ENCODE measurements around the gene CNTNAP2.
A peak's percentile ranks its signal among the peaks of the same experiment; 100 is the strongest.

CNTNAP2 gene

DNA sequence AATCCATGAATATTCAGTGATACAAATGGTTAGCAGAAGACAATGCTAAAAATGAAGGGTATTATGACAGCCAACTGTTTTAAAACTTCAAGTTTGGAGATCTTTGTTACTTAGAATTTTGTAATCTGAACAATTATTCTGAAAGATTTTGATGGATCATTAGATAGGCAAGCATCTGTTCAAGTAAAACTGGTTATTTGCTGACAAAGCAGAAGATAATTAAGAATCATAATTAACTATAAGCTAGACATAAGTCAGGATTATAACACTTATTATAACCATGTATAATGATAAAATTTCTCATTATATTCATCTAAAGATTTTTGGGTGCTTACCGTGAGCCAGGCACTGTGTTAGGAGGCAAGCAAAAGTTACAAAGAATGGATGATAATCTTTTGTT, 1145.1 kb downstream of the CNTNAP2 start:
- DNase-seq (ENCODE audit: low spot score) = no peak

DNA sequence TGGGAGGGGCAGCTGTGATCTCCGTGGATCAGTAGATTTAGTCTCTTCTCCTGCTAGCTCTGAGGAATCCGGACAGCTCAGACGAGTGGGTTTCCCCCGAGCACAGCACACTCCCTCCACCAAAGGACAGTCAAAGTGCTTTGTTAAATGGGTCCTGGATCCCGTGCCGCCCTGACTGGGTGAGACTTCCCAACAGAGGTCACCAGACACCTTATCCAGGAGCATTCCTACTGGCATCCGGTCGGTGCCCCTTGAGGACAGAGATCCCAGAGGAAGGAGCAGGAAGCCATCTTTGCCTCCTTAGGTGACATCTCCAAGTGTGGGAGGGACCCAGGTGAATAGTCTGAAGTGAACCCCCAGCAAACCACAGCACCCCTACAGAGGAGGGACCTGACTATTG, 1148.9 kb downstream of the CNTNAP2 start:
- DNase-seq (ENCODE audit: low spot score) = no peak

DNA sequence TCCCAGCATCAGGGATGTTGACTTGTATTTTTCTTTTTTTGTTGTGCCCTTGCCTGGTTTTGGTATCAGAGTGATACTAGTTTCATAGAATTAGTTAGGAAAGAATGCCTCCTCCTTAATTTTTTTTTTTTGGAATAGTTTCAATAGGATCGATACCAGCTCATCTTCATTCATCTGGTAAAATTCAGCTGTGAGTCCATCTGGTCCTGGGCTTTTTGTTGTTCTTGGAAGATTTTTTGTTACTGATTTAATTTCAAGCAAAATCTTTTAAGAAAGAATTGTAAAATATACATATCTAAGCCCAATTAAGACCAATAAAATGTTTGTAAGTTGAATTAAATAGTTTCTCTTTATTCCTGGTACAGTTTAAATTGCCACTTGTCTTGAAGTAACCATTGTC, 1159.5 kb downstream of the CNTNAP2 start:
- DNase-seq (ENCODE audit: low spot score) = no peak

DNA sequence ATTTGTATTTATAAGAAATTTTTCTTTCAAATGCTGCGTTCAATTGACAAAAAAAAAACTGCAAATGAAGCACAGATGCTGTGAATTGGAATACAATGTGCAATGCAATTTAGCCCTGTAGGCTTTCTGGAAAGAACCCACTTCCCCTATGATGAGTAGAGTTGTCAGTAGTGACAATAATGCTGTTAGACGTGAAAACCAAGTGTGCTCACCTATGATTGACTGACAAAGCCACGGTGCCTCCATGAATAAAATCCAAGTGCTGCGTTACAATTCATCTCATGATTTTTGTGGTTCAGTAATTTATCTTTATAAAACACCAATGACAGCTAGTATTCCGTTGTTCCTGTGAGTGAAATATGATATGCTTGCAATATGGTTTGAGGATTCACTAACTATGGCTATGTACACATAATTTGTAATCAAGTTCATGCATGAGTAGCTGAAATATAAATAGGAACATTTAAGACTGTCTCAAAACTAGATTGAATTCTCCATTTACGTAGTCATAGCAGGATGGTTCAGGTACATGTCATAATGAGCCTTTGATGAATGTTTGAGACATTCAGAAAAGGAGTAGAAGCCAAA, 1160.3 kb downstream of the CNTNAP2 start:
- DNase-seq (ENCODE audit: low spot score) = no peak

DNA sequence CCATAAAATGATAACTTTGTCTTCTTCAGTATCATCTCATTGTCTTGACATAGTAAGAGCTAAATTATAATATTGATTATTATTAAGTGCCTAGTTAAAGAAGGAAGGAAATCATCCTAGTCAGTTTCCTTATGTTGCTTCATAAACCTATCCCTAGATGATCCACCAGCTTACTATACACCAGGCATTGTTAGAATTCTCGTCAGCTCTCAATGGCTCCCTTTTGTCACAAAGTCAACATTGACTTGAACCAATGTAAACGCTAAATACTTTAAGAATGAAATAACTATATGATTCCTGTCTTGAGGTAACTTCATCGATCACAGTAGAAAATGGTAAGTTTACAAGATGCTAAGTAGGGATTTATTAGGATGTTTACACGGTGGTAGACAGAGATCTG, 1162.9 kb downstream of the CNTNAP2 start:
- DNase-seq (ENCODE audit: low spot score) = no peak

DNA sequence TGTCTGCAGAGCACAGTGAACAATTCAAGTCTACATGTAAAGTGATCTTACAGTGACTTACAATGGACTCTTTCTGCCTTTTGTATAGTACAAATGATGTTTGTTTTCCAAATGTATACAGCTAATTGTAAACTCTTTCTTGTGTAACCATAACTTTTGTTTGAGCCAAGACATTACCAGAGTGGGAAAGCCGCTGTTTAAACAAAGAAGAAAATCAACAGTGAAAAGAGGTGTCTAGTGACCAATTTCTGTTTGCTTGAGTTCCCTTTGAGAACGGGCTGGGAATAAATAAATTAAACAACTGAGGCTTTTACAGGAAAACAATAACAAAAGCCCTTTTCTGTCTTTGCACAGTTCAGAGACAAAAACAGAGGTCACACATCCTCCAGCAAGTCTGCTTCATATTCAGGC, 1163.4 kb downstream of the CNTNAP2 start:
- DNase-seq (ENCODE audit: low spot score) = no peak

DNA sequence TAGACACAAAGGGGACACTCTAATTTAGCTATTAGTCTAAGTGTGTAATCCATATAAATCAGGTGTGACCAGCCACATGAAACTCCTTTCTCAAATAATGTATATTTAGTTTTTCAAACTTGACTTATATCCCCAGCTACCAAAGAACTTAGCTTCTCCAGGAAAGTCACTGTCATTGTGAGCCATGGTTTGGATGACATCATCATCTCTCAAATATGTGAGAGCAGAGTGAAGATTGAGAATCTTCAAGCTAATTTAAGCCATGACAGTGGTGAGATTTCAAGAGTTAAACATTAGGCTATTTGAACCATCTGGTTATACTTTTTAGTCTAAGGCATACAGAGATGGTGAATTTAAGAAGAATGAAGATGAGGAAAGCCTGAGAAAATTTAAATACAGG, 1165.6 kb downstream of the CNTNAP2 start:
- DNase-seq (ENCODE audit: low spot score) = no peak

DNA sequence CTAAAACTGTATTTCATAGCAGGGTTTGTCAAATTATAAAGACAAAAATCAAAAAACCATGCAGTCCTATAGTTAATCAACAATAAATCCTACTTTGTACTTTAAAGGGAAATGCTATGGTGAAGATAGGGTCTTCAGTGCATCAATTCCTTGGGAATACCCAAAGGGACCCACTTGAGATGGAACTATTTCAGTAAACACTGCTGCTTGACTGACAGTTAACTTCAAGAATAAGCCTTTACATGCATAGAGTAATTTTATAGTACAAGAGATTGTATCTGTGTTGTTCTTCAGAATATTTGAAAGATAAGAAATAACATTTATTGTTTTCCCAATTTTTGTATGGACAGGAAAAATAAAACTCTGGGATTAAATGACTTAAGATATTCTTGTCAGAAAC, 1179.6 kb downstream of the CNTNAP2 start:
- DNase-seq (ENCODE audit: low spot score) = no peak

DNA sequence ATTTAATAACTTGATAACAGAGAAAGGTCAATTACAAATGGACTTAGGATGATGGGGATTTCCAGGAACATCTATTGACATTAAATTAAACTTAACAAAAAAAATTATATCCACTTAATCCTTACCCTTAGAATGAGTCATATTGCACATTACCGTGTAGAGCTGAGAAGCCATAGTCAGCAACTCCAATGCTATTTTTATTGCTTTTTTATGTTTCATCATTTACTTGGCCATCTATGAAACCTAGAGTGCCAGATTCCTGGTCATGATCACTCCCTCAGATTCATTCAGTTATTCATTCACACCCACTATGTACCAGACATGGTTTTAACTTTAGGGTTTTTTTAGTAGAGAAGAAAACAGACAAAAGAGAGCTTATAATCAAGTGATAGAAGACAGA, 1180.4 kb downstream of the CNTNAP2 start:
- DNase-seq (ENCODE audit: low spot score) = no peak

DNA sequence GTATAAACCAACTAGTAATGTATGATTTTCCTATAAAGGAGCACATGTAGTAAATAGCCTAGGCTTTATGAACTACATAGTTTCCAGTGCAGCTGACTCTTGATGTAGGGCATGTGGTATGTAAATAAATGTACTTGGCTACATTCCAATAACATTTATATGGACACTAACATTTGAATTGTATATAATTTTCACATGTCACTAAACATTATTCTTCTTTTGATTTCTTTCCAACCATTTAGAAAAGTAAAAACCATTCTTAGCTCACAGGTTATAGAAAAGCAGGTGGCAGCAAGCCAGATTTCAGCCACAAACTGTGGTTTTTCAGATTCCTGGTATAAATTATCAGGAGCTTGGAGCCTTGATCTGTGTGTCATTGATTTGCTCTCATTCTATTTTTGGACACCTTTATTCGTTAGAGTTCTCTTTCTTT, 1182.0 kb downstream of the CNTNAP2 start:
- no peak for DNase-seq (ENCODE audit: low spot score)

DNA sequence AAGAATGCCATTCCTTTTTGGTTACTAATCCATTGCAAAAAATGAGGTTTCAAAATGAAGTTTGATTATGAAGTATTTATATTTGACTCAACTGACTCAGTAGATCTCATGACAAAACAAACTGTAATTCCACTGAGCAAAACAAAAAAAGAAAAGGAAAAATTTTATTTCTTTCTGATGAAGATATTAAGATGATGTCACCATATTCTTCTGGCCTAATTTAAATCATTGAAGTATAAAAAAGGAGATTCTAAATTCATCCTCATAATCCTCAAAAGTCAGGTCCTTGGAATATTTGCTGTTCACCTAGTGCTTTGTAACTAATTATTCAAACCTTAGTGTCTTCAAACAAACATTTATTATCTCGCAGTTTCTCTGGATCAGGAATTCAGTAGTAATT, 1183.7 kb downstream of the CNTNAP2 start:
- DNase-seq (ENCODE audit: low spot score) = no peak

DNA sequence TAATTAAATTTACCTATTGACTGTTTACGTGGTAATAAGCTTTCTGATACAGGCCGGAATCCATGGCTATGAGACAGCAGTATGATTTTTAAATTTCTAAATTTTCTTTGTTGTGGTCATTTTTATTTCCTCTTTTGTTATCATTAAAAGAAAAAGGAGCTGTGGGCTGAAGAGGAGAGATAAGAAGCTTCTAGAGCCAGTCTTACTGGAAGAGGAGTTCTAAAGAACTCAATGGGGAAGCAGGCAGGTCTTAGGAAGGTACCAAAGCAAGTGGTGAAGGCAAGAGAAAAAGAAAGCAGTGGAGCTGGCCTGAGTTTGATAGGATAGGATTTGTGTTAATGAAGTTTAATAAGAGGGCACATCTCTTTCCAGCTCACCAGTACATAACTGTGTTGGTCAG, 1187.8 kb downstream of the CNTNAP2 start:
- no peak for DNase-seq (ENCODE audit: low spot score)

DNA sequence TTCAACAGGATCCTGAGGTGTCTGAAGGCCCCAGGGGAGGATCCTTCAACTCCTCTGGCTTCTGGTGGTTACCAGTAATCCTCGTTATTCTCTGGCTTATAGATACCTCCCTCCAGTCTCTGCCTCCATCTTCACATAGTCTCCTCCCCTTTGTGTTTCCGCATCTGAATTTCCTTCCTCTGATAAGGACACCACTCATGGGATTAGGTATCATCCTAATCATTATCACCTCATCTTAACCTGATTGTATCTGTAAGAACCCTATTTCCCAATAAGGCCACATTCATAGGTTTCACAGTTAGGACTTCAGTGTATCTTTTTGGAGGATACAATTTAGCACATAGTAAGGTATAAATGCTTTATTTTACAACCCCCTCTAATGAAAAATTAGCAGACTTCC, 1189.2 kb downstream of the CNTNAP2 start:
- DNase-seq (ENCODE audit: low spot score) = no peak

DNA sequence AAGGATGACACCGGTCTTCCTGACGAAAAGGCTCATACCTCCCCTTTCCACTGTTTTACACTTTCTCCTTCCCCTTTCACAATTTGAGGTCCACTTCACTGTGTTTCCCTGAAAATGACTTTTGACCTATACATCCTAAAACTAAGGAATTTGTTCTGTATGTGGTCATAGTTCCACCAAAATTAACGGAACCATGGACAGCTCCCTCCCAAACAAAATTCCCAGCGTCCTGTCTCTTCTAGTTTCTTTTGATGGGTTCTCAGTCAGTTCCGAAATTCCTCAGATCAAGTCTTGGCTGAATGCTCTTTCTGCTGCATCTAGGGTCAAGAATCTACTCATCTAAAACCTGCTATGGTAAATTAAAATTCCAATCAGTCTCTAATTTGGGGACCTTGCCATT, 1191.9 kb downstream of the CNTNAP2 start:
- no peak for DNase-seq (ENCODE audit: low spot score)

DNA sequence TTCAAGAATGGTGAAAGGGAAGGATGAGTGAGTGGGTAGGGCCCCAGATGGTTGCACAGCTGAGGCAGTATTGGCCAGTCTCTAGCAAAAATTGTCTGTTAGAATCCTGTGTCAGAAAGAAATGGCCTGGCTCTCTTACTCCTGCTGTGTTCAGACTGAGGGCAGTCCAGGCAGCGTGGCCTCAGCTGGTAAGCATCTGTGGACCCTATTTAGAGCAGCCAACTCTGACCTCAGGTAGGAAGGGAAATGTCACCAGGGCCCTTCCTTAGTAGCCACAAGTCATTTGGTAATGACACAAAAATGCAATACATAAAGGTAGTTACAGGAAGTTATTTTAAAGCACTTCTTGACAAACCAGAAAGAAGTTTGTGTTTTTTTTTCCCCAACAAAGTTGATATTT, 1194.7 kb downstream of the CNTNAP2 start:
- DNase-seq (ENCODE audit: low spot score) = no peak

DNA sequence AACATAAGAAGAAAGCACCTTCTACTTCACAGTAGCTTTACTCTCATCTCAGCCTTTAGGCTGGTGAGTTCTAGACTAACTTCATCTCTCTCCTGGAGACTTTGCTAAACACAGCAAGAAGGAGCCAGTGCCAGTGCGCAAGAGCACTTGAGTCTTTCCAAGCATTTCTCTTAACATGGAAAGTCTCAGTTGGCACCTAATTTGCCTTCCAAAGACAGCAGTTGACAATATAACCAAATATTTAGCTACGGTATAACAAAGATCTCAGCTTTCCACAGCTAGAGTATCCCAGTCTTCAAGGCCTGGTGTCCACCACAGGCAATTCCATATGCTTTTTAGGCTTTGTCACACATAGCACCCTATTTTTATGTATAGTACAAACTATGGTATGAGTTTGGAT, 1204.9 kb downstream of the CNTNAP2 start:
- no peak for DNase-seq (ENCODE audit: low spot score)

DNA sequence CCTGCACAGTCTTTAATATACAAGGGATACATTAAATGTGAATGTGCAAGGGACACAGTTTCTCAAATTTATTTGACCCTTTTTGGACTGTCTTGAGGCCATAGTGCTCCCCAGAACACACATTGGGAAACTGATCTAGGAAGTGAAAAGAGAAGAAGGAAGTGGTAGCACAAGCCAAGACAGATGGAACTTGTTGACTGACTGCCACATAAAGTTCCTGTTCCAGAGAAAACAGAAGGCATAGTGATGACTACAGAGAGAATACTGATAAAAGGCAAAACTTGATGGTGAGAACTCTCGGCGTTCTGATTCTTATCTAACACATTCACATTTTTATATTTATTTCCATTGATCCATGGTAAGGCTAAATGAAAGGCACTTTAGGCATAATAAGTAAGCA, 1216.4 kb downstream of the CNTNAP2 start:
- no peak for DNase-seq (ENCODE audit: low spot score)

DNA sequence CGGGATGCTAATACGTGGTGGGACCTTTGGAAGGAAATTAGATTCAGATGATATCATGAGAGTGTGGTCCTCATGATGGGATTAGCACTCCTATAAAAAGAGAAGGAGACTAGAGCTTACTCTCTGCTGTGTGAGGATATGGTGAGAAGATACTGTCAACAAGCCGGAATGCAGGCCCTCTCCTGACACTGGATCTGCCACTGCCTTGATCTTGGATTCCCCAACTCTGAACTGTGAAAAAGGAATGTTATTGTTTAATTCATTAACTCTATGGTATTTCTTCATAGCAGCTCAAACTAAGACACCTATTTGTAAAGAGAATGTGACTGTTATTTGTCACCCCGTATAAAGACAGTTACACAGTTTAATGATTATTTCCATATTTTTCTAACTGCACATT, 1246.5 kb downstream of the CNTNAP2 start:
- DNase-seq (ENCODE audit: low spot score) = no peak

DNA sequence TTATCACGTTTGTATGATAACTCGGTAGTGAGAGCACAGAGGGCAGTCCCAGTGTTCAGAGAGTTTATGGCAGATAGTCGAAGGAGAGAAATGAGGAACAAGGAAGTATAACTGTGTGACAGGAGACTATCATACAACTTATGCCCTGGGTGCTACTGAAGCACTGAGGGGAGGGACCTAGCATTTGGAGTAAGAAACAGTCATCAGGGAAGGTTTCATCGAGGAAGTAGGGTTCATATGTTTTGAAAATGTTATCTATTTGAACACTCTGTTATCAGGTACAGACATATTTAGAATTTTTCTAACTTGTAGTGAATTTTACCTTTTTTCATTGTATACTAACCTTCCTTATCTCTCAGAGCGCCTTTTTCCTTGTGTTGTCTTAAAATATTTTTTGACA, 1259.6 kb downstream of the CNTNAP2 start:
- DNase-seq (ENCODE audit: low spot score) = no peak

DNA sequence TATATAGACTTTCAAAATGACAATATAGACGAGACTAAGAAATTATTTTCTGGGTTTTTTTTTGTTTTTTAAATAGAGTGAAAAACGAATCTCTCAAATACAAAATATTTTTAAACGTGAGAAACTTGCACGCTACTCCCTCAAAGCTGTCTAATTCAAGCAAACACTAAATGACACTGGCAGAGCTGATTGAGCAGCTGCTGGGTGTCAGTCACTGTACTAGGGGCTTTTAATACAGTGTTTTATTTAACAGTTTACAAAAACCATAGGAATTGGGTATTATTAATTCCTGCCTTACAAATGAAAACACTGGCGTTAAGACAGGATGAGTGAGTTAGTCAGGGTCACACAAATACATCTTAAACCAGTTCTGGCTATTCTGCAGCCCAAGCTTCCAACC, 1264.3 kb downstream of the CNTNAP2 start:
- no peak for DNase-seq (ENCODE audit: low spot score)

DNA sequence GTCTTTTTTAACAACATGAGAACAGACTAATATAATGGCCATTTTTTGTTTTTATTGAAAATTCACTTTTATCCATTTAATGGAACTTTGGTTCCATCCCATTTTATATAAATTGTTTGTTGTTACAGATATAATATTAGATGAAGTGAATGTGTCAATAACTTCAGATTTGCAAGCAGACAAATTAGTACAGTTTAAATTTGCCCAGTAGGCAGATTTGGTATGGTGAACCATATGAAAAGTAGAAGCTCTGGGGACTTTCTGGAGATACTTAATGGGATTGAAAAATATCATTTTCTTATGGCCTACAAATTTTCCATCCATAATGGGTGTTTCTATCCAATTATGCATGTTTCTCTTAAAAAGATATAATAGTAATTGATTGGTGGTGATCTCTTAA, 1277.7 kb downstream of the CNTNAP2 start:
- DNase-seq (ENCODE audit: low spot score) = no peak

DNA sequence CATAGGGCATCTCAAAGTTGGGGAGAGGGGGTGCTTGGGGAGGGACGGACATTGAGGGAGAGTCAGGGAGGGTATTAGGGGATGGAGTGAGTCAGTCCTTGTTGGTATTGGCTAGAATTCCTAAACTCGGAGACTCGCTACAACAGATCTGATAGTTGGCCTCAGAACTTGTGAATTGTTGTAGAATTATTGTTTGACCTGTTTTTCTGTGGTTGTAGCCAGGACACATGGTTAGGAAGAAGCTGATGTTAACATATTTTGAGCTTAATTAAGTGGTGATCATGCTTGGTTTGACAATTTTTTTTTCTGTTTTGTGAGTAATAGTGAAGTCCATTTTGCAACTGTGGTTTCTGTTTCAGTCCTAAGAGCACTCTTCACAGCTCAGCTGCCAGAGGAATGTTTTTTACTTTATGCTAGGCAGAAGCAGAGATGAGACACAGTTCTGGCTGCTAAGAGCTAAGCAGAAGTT, 1283.7 kb downstream of the CNTNAP2 start:
- DNase-seq (ENCODE audit: low spot score) = peak; percentile 9

DNA sequence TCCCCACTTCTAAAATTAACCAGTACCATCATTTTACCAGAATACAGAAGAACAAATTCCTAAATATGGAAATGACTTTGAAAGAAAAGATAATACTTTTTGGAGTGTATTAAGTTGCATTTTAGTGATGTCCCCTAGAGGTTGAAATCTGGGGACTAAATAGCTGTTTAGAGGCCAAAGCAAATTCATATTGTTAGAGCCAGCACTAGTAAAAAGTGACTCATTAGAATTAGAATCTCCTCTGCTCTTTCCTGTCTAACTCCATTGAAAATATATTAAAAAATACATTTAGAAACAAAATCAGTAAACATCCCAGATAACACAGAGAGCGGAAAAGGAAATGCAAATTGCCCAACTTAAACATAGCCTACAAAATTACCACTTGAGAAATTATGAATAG, 1284.3 kb downstream of the CNTNAP2 start:
- DNase-seq (ENCODE audit: low spot score) = no peak

DNA sequence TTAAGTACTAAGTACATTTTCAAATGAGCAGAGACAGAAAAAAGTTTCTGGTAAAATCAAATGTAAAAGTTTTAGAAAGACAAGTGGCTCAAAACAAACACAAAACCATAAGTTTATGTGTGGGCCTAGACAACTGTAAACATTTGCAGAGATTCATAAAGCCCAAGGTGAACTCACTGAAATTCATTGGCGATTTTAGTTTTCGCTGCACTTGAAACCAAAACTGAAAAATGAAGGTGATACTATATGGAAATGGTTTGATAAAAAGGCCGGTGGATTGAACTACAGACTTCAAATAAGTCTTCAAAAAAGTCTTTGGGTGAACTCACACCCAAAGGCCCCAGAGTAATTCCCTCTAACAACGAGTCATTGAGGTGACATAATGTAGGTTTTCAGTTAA, 1289.0 kb downstream of the CNTNAP2 start:
- DNase-seq (ENCODE audit: low spot score) = no peak

Measured in AG08396 (cell line).